HG02885 (cell line): ENCODE measurements around the gene PTGDR.
A peak's percentile ranks its signal among the peaks of the same experiment; 100 is the strongest.

Source experiments
- ATAC-seq: cut with Tn5 transposase; IDR thresholded peaks from one replicate; pipeline ENCODE4 v1.9.1; 2021; ENCODE audit warnings: mild to moderate bottlenecking; ENCODE audit not compliant: unreplicated experiment, poor library complexity

Gene PTGDR, protein sequence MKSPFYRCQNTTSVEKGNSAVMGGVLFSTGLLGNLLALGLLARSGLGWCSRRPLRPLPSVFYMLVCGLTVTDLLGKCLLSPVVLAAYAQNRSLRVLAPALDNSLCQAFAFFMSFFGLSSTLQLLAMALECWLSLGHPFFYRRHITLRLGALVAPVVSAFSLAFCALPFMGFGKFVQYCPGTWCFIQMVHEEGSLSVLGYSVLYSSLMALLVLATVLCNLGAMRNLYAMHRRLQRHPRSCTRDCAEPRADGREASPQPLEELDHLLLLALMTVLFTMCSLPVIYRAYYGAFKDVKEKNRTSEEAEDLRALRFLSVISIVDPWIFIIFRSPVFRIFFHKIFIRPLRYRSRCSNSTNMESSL

DNA sequence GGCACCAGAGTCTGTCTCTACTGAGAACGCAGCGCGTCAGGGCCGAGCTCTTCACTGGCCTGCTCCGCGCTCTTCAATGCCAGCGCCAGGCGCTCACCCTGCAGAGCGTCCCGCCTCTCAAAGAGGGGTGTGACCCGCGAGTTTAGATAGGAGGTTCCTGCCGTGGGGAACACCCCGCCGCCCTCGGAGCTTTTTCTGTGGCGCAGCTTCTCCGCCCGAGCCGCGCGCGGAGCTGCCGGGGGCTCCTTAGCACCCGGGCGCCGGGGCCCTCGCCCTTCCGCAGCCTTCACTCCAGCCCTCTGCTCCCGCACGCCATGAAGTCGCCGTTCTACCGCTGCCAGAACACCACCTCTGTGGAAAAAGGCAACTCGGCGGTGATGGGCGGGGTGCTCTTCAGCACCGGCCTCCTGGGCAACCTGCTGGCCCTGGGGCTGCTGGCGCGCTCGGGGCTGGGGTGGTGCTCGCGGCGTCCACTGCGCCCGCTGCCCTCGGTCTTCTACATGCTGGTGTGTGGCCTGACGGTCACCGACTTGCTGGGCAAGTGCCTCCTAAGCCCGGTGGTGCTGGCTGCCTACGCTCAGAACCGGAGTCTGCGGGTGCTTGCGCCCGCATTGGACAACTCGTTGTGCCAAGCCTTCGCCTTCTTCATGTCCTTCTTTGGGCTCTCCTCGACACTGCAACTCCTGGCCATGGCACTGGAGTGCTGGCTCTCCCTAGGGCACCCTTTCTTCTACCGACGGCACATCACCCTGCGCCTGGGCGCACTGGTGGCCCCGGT is at the start of gene PTGDR:
Gene PTGDR (plus strand): TSS at position 198 of the 778 bp plus-strand sequence. CDS start 117 bp downstream, at position 315.
- ATAC-seq: no peak

- ATAC-seq: no peak
Measured at GRCh38 chr14:52219488-52220084, 47.9 kb upstream of the PTGDR start.

- no peak for ATAC-seq
Measured at GRCh38 chr14:52220924-52221811, 46.3 kb upstream of the PTGDR start.

DNA sequence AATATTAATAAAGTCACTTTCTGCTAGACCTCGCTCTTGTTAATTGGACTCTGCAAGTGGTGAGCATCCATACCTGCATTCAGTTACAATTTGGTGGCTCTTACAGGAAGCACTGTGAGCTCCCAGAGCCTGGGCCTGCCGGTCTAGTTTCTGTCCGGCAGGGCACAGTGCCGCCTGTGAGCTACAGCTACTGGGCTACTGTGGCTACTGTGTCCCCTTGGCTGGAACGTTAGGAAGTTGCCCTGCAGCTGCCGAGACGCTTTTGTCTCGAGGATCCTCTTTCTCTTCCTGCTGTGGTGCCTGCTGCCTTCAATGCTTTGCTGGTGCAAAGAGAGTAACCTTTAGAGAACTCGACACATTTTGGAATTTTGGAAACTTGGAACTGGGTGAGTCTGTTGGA is 44.6 kb upstream of the PTGDR start:
- no peak for ATAC-seq

DNA sequence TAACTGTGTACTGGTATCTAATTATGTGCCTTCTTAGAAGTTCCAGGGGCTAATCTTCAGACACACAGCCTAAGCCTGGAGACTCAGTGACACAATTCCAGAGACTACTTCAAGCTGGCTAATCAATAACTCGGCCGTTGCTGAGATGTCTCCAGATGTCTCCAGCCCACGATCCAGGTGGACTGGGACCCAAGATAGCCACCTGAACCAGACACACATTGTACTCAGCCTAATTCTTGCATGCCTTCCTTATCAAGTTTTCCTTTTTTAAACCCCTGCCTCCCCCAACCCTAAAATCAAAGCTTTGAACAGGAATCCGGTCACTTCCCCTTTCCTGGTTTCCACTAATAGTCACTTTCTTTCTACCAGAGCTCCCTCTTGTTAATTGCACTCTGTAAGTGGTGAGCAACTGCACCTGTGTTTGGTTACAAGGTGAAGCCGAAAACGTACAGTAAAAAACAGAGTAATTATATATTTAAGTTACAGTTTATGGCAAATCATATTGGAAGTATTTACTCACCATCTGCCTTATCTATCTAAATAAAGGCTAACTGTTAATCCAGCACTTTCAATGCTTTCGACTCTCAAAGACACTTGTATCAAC is 39.8 kb upstream of the PTGDR start:
- ATAC-seq: no peak

DNA sequence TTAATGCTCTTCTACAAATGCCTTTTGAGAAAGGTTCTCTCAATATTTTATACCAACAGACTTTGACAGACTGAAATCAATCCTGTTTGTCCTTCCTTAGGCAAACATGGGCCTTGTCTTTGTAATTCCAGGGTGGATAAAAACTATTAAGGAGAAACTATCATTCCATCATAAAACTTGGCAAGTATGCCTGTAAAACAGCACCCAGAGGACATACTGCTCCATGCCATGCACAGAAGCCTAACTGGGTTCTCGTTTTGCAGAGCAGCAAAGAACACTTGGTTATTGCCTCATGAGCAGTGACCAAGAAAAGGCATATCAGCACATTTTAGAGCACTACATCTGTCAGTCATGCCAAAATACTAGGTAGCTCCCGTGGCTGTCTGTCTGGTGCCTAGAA is 33.8 kb upstream of the PTGDR start:
- ATAC-seq: no peak

GRCh38 chr14:52235434-52235833 is 32.1 kb upstream of the PTGDR start:
- ATAC-seq: no peak

GRCh38 chr14:52235866-52236510 is 31.5 kb upstream of the PTGDR start:
- ATAC-seq: no peak

DNA sequence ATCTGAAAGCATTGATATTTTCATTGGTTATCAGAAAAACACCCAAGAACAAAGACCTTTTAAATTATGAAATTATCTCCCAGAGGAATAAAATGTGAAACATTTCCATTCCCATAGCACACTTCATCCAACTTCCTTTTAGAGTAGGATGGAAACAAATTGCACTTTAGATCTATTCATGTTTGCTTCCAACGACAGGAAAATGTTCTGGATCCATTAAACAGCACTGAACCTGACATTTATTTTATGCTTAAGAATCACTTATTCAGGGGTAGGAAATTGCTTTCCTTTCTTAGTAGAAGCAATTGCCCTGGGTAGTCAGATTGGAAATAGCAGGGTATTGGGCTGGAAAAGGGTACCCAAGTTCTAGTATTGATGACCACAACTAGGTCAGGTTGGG is 28.8 kb upstream of the PTGDR start:
- no peak for ATAC-seq

- no peak for ATAC-seq
Measured at GRCh38 chr14:52240623-52241022, 26.9 kb upstream of the PTGDR start.

DNA sequence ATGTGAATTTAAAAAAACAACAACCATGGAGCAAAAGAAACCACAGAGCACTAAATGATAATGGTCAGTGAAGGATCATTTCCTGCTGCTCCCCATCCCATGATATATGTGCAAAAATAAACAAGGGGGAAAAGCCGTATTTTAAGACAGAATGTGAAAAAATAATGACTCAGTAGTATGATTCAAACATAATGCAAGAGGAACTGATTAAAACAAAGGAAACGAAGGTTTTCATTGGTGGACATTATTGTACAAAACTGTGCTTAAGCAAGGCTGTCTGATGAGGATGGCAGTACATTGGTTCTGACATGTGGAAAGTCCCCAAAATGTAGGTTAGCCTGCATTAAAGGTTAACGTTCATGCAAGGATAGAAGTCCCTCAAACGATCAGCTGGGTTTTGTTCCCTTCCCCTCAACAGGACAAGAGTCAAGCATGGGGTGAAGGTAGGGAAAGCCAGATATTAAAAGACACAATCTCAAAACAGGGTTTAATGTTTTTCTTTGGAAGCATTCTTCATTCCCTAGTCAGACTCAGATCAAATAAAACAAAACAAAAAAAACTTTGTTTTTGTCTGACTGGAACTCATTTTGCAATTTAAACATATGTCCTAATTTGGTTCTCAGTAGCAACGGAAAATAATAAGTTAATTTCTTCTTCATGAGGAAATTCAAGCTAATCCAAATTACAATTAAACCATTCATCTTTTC is 26.3 kb upstream of the PTGDR start:
- no peak for ATAC-seq

DNA sequence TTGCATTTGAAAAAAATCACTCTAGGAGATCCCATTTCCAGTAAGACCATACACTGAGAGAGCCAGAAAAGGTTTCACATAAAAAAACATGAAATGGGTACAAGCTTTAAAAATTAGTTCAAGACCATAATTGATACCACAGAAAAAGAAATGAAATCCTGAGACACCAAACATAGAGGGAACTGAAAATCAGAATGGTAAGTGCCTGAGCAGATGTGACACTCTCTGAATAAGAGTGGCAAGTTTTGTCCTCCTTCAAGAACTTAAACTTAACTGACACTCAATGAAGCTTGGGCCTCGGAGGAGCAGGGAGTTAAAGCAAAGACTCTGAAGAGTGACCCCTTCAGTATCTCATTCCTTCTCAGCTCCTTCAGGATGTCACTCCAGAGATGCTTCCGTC is 23.2 kb upstream of the PTGDR start:
- peak; percentile 72 for ATAC-seq

- peak; percentile 70 for ATAC-seq
Measured at GRCh38 chr14:52244997-52245396, 22.5 kb upstream of the PTGDR start.

DNA sequence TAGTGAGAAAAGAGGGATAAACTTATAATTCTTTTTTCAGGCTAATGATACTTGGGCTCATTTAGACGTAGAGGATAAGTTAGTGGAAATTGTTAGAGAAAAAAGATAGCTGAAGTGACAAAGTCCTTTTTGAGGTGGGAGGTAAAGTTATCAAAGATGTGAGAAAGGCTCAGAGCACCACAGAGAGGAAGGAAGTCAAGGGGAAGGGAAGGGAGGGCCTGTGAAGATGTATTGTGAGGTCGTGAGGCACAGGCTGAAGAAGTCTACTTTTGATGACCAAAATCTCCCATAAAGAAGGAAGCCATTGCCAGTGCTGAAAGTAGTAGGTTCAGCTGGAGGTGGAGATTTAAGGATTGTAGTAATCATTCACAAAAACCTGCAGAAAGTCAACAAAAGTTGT is 19.4 kb upstream of the PTGDR start:
- ATAC-seq: no peak

DNA sequence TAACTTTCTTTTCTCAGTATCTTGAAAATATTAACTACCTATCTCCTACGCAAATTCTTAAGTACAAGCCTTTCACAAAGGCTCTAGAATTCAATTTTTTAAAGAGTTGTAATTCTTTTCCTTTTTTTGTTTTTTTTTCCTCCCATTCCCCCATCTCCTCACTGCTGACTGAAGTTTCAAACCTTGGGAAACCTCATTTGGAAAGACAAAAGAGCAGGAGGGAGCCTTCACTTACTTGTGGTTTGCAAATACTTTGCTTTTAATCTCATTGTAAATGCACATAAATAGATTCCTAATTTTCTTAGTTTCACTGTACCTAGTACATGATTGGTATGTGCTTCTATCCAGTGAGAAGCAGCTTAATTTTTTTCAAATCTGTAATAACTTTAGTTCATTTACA is 15.8 kb upstream of the PTGDR start:
- ATAC-seq: no peak

GRCh38 chr14:52253503-52253902 is 14.0 kb upstream of the PTGDR start:
- ATAC-seq: no peak

GRCh38 chr14:52254086-52254485 is 13.4 kb upstream of the PTGDR start:
- no peak for ATAC-seq

DNA sequence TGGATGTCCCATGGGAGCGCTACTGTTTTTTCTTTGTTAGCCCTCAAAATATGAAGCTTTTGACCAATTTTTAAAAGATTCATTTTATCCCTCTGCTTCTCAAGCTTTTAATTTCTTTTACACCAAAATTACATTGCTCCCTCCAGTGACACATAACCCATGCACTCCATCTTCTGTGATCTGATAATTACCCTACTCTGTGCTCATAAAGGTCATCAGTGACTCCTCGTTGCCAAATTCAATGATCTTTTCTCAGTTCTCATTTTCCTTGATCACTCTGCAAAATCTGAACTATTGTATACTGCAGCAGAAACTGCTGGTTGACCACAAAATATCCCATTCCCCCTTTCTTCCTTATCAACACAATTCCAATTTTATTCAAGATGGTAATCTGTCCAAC is 8.7 kb upstream of the PTGDR start:
- ATAC-seq: no peak

DNA sequence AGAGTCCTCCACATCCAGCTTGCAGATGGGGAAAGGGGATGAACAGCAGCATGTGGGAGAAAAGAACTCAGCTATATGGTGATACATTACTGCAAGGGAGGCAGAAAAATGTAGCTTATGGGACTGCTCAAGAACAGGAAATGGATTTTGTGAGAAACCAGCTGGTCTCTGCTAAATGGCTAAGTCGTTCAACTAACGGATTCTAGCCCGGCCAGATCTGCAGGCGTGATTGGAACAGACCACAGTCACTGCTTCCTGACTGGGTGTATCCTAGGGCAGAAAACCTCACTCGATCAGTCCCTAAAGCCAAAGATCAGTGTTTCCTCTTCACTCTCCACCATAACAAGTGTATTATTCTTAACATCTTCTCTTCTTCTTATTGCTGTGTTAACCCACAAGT is 8.1 kb upstream of the PTGDR start:
- no peak for ATAC-seq
